Raji (cell line): ENCODE results near the gene POLD3.

Experiments
- POLR2A ChIP-seq: IDR thresholded peaks from 2 replicates; pipeline ENCODE4 v1.6.1; 2011; ENCODE audit warnings: low read depth, low read length, control low read depth; ENCODE audit not compliant: insufficient read depth

The POLD3 gene

DNA sequence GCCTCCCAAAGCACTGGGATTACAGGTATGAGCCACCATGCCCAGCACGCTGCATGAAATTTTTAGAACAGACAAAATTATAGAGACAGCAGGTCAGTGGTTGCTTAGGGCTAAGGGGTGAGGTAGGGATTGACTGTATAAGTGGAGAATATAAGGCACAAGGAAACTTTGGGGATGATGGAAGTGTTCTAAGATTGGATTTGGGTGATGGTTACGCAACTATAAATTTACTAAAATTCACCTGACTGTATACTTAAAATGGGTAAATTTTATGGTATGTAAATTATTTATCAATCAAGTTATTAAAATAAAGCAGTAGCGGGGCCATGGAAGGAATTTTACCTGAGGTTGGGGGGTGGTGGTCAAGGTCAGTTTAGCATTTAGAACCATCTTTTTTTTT lies 16.4 kb upstream of the POLD3 start:
- TF ChIP-seq POLR2A, result no peak

DNA sequence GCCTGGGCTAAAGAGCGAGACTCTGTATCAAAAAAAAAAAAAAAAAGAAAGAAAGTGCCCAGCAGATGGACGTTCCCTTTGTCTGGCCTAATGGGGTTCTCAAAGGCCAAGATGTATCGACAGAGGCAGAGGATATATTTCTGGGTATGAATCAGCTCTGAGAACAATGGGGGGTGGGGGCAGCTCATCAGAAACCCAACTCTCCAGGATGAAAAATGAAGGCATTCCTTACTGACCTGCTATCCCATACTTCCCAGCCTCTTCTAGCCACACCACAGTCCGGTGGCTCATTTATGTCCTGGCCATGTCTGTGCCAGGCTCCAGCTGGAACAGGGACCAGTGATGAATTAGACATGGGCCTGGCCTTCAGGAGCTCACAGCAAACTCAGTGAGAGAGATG lies 15.2 kb upstream of the POLD3 start:
- no peak for TF ChIP-seq POLR2A

DNA sequence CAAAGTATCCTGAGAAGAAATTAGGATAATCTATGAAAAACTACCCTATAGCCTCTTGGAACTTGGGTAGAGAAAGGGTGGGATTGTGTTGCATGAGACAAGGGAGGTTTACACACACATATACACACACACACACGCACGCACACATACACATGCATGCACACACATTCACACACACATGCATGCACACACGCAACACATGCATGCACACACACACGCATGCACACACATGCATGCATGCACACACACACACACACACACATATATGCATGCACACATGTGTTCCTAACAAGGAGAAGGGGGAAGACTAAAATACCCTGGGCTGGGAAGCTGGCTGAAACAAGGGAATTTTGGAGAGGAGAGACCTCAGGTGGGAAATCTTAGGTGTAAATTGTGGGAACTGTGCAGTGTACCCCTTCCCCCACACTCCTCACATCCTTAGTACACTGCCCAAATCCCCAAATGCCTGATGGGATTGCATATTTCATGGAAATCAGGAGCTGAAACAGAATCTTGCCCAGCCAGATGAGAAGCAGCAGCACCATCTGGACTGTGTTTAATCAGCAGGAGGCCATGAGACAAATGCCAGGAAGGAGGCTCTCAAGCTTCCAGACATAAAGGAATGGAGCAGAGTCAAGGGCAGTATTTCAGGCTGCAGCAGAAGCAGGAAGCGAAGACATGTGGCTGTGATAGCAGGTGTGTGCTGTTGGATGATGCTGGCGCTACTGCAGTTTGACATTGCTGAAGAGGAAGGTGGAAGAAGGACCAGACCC lies 14.6 kb upstream of the POLD3 start:
- TF ChIP-seq POLR2A, result no peak

DNA sequence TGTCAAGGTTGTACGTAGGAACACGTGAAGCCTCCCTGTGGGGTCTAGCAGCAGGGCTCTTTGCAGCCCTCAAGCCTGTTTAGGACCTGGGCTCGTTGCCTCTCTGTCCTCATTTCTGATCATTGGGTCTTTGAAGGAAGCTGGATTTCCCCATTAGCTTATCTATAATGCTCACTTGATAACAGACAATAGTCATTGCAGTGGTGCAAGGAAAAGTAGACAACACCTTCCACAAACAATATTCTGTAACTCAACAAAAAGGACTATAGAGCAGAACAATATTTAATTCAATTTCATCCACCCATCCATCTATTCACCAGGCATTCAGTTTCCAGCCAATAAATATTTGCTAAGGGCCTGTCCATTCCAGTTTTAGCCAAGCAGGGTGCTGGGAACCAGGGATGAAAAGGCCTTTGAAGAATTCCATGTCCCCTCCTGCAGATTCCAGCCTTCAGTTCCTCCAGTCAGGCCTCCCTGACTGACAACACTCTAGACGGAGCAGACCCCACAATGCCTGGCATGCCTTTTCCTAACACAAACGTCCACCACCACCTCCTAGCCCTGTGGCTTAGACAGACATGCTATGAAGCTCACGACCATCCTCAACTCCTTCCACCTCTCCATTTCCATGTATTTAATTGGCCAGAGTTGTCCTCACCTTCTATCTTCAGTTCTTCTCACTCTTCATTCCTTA lies 12.7 kb upstream of the POLD3 start:
- no peak for TF ChIP-seq POLR2A

DNA sequence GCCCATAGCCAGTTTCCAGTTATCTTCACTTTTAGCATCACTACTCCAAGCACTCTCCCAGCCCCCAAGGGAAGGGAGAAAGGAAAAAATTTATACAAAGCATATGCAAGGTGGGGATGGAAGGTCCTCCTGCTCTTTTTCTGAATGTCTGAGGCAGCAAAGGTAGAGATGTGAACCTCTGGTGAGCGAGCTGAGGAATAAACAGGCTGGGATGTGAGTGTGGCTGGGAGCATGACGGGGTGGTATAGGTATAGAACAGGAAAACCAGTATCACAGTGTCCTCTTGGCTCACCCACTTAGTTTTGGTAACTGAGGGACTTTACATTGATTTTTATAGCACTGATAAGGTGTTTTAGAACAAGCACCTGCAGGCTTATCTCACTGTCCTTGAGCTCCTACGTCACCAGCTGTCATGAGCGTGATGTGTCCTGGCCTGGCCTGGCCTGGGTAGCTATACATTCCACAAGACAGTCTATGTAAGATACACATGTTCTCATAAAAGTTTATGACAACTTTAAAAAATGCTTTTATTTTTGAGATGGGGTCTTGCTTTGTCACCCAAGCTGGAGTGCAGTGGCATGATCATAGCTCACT lies 10.3 kb upstream of the POLD3 start:
- no peak for TF ChIP-seq POLR2A

DNA sequence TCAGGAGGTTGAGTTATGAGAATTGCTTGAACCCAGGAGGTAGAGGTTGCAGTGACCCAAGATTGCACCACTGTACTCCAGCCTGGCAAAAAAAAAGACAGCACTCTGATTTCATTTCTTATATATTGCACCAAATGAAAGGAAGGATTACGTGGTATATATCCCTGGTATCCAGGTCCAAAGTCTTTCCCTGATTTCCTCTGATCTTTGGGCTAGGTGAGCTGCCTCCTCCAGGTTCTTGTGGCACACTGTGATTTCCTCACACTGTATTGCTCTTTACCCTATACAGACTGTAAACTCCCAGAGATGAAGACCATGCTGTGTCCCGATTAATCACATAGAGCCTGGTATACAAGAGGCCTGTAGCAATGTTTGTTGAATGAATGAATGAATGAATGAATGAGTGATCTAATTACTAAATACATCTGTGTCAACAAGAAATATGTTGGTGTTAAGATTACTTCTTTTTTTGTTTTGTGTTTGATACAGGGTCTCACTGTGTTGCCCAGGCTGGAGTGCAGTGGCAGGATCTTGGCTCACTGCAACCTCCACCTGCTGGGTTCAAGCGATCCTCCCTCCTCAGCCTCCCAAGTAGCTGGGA lies 9.3 kb upstream of the POLD3 start:
- TF ChIP-seq POLR2A, result no peak

DNA sequence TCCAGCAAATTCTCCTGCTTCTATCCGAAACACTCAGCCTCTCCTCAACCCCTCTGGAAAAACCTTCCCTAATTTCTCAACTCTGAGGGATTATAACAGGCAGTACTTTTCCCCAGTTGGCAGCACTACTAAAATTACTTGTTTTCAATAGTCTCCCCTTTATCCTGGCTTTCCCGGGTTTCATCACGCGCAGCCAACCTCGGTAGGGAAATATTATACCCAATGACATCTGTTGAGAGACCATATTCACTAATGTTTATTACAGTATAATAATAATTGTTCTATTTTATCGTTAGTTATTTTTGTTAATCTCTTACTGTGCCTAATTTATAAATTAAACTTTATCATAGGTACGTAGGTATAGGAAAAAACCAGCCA lies 330 bp upstream of the POLD3 start:
- TF ChIP-seq POLR2A, result no peak

DNA sequence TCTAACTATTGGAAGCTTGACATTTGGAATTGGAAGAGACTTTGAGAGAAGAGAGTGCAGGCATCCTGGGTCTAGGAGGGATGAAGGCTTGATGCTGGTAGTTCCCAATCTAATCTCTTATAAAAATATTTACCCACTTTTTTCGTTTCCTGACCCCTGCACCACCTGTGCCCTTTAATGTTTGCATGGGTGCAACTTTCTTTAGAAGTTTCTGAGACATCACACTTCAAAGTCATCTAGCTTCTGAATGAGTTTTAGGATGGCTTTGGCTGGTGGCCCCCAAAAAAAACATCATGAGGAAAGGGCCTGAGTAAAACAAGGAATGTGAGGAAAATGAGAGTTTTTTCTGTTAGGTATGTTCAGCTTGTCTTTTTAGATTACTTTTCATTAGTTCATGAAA lies 1.1 kb downstream of the POLD3 start:
- TF ChIP-seq POLR2A, result no peak

DNA sequence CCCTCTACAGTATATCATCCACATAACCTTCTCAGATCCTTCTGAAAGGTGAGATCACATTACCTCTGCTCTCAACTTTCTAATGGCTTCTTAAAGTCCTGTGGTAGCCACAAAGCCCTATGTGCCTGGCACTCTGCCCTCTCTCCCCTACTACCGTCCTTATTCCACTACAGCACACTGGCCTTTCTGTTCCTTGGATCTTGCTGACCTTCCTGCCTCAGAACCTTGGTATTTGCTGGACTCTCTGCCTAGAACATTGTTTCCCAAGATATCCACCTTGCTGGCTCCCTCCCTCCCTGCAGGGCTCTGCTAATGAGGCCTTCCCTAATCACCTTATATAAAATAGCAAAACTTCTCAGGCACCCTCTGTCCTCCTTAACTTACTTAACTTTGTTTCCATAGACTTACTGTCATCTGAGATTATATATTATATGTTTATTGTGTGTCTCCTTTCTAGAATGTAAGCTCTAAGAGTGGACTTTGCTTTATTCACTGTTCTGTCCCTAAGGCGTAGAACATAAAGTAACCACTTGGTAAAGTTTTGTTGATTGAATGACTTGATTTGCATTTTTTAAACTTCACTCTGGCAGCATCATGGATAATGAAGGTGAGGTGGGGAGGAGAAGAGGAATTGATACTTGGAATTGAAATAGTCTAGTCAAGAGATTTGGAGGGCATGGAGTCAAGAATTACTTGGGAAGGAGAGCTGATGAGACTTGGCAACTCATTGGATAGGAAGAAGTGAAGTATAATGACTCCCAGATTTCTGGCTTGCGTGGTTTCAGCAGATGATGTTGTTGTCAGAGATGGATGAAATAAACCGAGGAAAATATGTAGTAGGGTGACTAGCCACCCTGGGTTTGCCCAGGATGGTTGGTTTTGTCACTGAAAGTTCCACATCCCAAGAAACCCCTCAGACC lies 10.5 kb downstream of the POLD3 start:
- no peak for TF ChIP-seq POLR2A

DNA sequence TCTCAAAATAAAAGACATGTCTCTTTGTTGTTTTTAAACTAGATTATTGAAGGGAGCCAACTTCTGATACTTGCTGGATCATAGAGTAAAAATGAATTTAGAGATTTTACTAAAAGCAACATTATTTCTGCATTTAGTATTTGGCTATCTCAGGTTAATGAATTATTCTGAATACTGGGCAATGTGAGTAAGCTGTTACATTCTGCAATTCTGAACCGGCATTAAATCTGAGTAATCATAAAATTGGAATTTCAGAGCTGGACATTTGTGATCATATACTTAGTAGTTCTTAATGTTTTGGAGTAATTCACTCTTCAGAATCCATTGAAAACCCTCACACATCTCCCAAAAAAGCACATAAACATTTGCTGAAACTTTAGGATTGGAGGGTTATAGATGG lies 11.5 kb downstream of the POLD3 start:
- TF ChIP-seq POLR2A, result no peak

DNA sequence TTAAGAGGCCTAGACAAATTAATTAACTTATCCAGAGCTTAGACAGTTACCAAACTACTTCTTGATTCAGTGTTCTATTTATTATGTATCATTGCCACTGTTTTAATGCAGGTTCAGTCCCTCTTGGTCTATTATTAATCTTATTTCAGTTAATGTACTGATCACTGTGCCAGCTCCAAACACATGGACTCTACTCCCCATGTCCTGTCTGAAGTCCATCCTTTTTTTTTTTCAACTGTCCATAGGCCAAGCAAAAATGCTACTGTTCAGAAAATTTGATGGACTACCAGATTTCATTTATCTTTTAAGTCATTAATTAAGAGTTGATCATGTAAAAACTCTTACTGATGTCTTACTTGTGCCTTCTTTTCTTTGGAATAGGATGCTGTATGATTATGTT lies 11.9 kb downstream of the POLD3 start:
- TF ChIP-seq POLR2A, result no peak

DNA sequence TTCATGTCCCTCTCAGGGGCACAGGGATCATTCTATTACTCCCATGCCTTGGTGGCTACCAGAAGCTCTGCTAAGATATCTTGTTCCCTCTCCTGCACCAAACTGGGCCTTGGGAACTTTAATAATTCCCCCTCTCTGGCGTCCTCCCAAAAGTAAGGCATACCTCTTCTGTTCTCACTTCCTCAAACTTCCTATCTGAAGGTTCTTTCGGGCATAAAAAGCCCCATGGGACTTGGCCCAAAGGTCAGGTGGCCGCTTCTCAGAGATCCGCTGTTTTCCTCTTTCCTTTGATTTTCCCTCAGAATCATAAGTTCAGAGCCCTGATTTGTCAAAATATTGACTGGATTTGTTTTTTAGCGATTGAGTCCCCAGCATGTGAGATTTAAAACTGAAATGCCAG lies 13.0 kb downstream of the POLD3 start:
- no peak for TF ChIP-seq POLR2A

DNA sequence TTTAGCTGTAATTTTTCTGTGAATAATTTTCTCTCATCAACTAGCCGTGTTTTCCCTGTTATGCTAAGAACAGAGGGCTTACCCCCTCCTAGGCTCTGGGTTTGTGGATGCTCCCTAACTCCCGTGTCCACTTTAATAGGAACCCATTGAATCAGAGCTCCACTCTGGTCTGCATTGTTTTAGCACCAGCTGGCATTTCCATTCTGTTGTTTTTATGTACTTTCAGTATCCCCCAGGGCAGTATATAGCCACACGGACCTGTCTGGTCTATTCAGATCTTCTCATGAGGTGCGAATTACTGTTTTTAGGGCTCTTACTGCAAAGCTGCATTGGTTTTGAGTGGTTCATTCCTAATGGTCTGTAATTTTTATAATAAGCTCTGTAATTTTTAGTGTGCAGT lies 16.0 kb downstream of the POLD3 start:
- no peak for TF ChIP-seq POLR2A

DNA sequence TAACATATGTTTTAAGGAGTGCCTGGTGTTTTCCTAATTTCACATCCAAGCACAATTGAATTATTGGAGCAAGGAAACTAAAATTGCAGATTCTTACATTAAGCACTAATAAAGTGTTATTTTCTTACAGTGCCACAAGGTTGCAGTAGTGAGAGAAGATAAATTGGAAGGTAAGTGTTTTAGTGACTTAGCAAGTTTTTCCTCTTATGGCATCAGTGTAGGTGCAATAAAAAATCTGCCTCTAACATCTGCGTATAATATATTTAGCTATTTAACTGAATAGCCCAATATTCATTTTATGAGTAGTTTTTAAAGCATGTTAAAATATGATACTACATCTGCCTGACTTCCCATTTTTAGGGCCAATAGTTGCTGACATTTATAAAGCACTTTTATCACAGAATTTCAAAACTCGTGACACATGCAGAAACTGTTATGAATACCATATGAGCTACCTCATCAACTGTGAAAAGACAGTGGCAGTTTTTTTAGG lies 19.0 kb downstream of the POLD3 start:
- no peak for TF ChIP-seq POLR2A

DNA sequence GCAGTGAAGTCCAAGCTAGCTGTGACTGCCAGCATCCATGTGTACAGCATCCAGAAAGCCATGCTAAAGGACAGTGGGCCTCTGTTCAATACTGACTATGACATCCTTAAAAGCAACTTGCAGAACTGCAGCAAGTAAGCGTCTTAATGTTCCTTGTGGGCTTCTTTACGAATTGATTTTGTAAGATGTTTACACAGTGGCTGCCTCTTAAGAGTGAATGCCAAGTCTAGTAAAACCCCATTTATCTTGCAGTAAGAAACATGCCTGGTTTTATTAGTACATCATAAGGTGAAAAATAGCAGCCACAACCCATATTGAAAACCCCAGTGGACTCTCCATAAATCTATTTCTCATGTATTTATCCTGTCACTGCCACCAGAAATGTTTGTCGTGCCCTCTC lies 20.5 kb downstream of the POLD3 start:
- TF ChIP-seq POLR2A, result no peak

DNA sequence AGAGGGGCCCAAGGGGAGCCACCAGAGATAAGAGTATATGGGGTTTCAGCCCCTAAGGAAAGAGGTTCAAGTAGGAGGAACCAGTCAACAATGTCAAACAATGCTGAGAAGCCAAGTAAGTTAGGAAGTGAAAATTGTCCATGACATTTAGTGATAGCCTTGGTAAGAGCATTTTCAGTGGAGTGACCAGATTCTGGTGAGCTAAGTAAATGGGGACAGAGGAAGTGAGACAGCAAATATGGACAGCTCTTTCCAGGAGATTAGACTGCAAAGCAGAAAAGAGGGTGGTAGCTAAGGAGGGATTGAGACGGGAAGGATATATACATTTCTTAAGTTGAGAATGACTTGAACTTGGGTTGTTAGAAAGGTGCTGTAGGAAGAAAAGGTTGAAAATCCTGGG lies 22.9 kb downstream of the POLD3 start:
- TF ChIP-seq POLR2A, result no peak
